ENCODE data around the gene ABCA7. TPM values are rescaled to one million over a fixed set of nuclear protein-coding genes. Genes with fewer than 3 reads are reported as not detected.

ABCA7 gene
- total and polyA plus RNA-seq, 2 of the 13 experiments (the other 11 are each of a cell fraction or from before 2014, with no cell fraction given): 4.4 to 32.4 TPM

- TF ChIP-seq HNF1A (IDR thresholded peaks at IDR 0.05; ENCODE audit: low read depth) (no peak), HNF1A (CRISPR knock-in tag; IDR thresholded peaks at IDR 0.05; ENCODE audit: borderline replicate concordance) (peak; percentile 41; the same call in 1 of the 2 replicates), RFXANK (CRISPR knock-in tag; IDR thresholded peaks at IDR 0.05) (no peak), SSRP1 (CRISPR knock-in tag; IDR thresholded peaks at IDR 0.05) (no peak), NFRKB (IDR thresholded peaks at IDR 0.05) (no peak), ZNF367 (CRISPR knock-in tag; IDR thresholded peaks at IDR 0.05; ENCODE audit: borderline replicate concordance) (no peak), ZNF350 (CRISPR knock-in tag; IDR thresholded peaks at IDR 0.05; ENCODE audit: borderline replicate concordance, low read depth) (peak; percentile 57), ZNF552 (CRISPR knock-in tag; IDR thresholded peaks at IDR 0.05; ENCODE audit: borderline replicate concordance) (no peak), PITX1 (CRISPR knock-in tag; IDR thresholded peaks at IDR 0.05) (peak; percentile 85), JUN (CRISPR knock-in tag; IDR thresholded peaks at IDR 0.05) (no peak), ZNF510 (CRISPR knock-in tag; IDR thresholded peaks at IDR 0.05; ENCODE audit: low read depth) (no peak), ZNF570 (CRISPR knock-in tag; IDR thresholded peaks at IDR 0.05; ENCODE audit: borderline replicate concordance) (no peak), ETV5 (CRISPR knock-in tag; IDR thresholded peaks at IDR 0.05; ENCODE audit: borderline replicate concordance) (peak; percentile 46; the same call in 1 of the 2 replicates), ETV6 (CRISPR knock-in tag; conservative IDR thresholded peaks at IDR 0.05) (no peak), MZF1 (CRISPR knock-in tag; IDR thresholded peaks at IDR 0.05; ENCODE audit: borderline replicate concordance) (no peak), SMAD9 (CRISPR knock-in tag; IDR thresholded peaks at IDR 0.05) (no peak), ZNF136 (CRISPR knock-in tag; IDR thresholded peaks at IDR 0.05; ENCODE audit: low read depth) (peak; percentile 61; the same call in 1 of the 2 replicates), ZSCAN31 (CRISPR knock-in tag; IDR thresholded peaks at IDR 0.05; ENCODE audit: low read depth) (0 out of 2 replicates have a peak, but pooled peaks have one; percentile 38), ZFX (CRISPR knock-in tag; IDR thresholded peaks at IDR 0.05; ENCODE audit: low read depth) (peak; percentile 68), SAFB2 (CRISPR knock-in tag; IDR thresholded peaks at IDR 0.05; ENCODE audit: borderline replicate concordance, low read depth) (no peak; the same call in 1 of the 2 replicates), ZNF430 (CRISPR knock-in tag; IDR thresholded peaks at IDR 0.05) (0 out of 2 replicates have a peak, but pooled peaks have one; percentile 76), CENPBD1 (CRISPR knock-in tag; IDR thresholded peaks at IDR 0.05; ENCODE audit: borderline replicate concordance, low read depth) (no peak), ZNF44 (CRISPR knock-in tag; IDR thresholded peaks at IDR 0.05) (0 out of 2 replicates have a peak, but pooled peaks have one; percentile 70)
- TF ChIP-seq, protein P1, sequence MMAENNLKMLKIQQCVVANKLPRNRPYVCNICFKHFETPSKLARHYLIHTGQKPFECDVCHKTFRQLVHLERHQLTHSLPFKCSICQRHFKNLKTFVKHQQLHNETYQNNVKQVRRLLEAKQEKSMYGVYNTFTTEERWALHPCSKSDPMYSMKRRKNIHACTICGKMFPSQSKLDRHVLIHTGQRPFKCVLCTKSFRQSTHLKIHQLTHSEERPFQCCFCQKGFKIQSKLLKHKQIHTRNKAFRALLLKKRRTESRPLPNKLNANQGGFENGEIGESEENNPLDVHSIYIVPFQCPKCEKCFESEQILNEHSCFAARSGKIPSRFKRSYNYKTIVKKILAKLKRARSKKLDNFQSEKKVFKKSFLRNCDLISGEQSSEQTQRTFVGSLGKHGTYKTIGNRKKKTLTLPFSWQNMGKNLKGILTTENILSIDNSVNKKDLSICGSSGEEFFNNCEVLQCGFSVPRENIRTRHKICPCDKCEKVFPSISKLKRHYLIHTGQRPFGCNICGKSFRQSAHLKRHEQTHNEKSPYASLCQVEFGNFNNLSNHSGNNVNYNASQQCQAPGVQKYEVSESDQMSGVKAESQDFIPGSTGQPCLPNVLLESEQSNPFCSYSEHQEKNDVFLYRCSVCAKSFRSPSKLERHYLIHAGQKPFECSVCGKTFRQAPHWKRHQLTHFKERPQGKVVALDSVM (CRISPR knock-in tag; IDR thresholded peaks at IDR 0.05): no peak; the same call in 1 of the 2 replicates
These were observed at the start of gene ABCA7 (continued) for GRCh38 chr19:1039646-1040475.

Data from HepG2 (cell line).